ENCODE measurements around the gene USP9X.

DNA sequence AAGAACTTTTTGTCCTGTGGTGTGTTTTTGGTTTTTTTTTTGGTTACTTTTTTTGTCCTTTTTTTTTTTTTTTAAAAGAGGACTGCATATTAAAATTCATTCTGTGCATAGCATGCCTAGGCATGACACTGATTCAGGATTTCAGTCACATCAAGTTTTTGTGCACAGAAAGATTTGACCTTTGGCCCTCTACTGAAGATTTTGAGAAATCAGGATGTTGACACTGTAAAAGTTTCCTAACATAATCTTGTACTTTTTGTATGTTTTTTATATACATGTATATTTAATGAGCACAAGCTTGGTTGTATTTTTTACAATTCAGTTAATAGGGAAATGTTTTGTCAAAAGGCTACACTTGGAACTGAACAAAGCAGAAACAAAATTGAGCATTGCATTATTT is 148.7 kb downstream of the USP9X start:
- TF ChIP-seq, protein P1, sequence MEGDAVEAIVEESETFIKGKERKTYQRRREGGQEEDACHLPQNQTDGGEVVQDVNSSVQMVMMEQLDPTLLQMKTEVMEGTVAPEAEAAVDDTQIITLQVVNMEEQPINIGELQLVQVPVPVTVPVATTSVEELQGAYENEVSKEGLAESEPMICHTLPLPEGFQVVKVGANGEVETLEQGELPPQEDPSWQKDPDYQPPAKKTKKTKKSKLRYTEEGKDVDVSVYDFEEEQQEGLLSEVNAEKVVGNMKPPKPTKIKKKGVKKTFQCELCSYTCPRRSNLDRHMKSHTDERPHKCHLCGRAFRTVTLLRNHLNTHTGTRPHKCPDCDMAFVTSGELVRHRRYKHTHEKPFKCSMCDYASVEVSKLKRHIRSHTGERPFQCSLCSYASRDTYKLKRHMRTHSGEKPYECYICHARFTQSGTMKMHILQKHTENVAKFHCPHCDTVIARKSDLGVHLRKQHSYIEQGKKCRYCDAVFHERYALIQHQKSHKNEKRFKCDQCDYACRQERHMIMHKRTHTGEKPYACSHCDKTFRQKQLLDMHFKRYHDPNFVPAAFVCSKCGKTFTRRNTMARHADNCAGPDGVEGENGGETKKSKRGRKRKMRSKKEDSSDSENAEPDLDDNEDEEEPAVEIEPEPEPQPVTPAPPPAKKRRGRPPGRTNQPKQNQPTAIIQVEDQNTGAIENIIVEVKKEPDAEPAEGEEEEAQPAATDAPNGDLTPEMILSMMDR (IDR thresholded peaks at IDR 0.05) = no peak
- TF ChIP-seq POLR2A (IDR thresholded peaks at IDR 0.05) = no peak

Data from adrenal gland (tissue), 5 donors.